MM.1S (cell line): ENCODE results near the gene PDE2A.

Experiments used
- DNase-seq: peaks from one replicate; pipeline ENCODE4 v3.0.0-alpha.2; 2015
- H2AFZ ChIP-seq: fragments of 300-600 bp; sonication (generic); 2 replicates; pipeline ENCODE4 v1.6.0; 2016; ENCODE audit warnings: antibody characterized with exemption, low read length
- H3F3A ChIP-seq: fragments of 300-600 bp; sonication (generic); 2 replicates; pipeline ENCODE4 v1.6.1; 2016; ENCODE audit warnings: mild to moderate bottlenecking, antibody characterized with exemption, low read length, moderate library complexity, mixed read lengths; ENCODE audit not compliant: insufficient read depth
- H3K27ac ChIP-seq: fragments of 300-600 bp; sonication (generic); 2 replicates; pipeline ENCODE4 v1.5.1; 2016; ENCODE audit warnings: mild to moderate bottlenecking, low read length
- H3K27me3 ChIP-seq: fragments of 300-600 bp; sonication (generic); replicated peaks from 2 replicates; pipeline ENCODE4 v1.6.0; 2016; ENCODE audit warnings: low read length; ENCODE audit not compliant: insufficient read depth
- H3K36me3 ChIP-seq: fragments of 300-600 bp; sonication (generic); replicated peaks from 2 replicates; pipeline ENCODE4 v1.6.1; 2016; ENCODE audit warnings: mild to moderate bottlenecking, low read length, mixed read lengths; ENCODE audit not compliant: insufficient read depth
- H3K4me1 ChIP-seq: fragments of 300-600 bp; sonication (generic); 2 replicates; pipeline ENCODE4 v1.6.1; 2016; ENCODE audit warnings: low read length, mixed read lengths
- H3K4me2 ChIP-seq: fragments of 300-600 bp; sonication (generic); 2 replicates; pipeline ENCODE4 v1.6.0; 2016; ENCODE audit warnings: low read depth, low read length
- H3K4me3 ChIP-seq: fragments of 300-600 bp; sonication (generic); 2 replicates; pipeline ENCODE4 v1.5.1; 2016; ENCODE audit warnings: low read length, mixed read lengths
- H3K79me2 ChIP-seq: fragments of 300-600 bp; sonication (generic); 2 replicates; pipeline ENCODE4 v1.6.1; 2016; ENCODE audit warnings: mixed run types, low read length, mixed read lengths
- H3K9ac ChIP-seq: fragments of 300-600 bp; sonication (generic); 2 replicates; pipeline ENCODE4 v1.6.1; 2016; ENCODE audit warnings: low read length, mixed read lengths
- H3K9me2 ChIP-seq: fragments of 300-600 bp; sonication (generic); replicated peaks from 2 replicates; pipeline ENCODE4 v1.6.1; 2016; ENCODE audit warnings: mild to moderate bottlenecking, low read length, mixed read lengths; ENCODE audit not compliant: insufficient read depth
- H3K9me3 ChIP-seq: fragments of 300-600 bp; sonication (generic); replicated peaks from 2 replicates; pipeline ENCODE4 v1.6.1; 2016; ENCODE audit warnings: mild to moderate bottlenecking, low read length, mixed read lengths; ENCODE audit not compliant: insufficient read depth
- H4K20me1 ChIP-seq: fragments of 300-600 bp; sonication (generic); 2 replicates; pipeline ENCODE4 v1.6.1; 2016; ENCODE audit warnings: mild to moderate bottlenecking, low read length, moderate library complexity, mixed read lengths; ENCODE audit not compliant: insufficient read depth
- CTCF ChIP-seq: fragments of 300-600 bp; sonication (generic); IDR thresholded peaks from 2 replicates; pipeline ENCODE4 v1.5.1; 2016; ENCODE audit warnings: antibody characterized with exemption, low read length, mixed read lengths
- EZH2 ChIP-seq: fragments of 300-600 bp; sonication (generic); optimal IDR thresholded peaks from 2 replicates; pipeline ENCODE3; 2017; ENCODE audit warnings: low read depth, mild to moderate bottlenecking, antibody characterized with exemption, low read length, mixed read lengths
- EZH2phosphoT487 ChIP-seq: fragments of 300-600 bp; sonication (generic); IDR thresholded peaks from 2 replicates; pipeline ENCODE4 v1.6.1; 2018; ENCODE audit warnings: antibody characterized with exemption, low read length

PDE2A gene

DNA sequence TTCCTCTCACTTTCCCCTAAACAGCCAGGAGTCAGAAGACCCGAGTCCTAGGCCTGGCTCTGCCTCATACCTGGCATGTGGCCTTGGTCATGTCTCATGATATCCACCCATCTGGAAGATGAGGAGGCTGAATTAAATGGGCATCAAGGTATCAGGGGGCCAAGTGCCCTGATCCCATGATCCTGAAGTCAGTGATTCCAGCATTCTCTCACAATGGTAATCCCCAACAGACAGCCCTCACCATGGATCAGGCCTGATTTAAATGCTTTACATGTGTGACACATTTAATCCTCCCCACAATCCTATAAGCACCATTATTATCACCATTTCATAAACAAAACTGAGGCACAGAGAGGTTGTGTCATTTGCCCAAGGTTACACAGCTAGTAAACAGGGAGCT is 70.0 kb downstream of the PDE2A start:
- peaks cover 65% of the 10 kb centered on the region for H3K27me3 ChIP-seq
- no peak for TF ChIP-seq CTCF
- no peak for TF ChIP-seq EZH2phosphoT487
- H3F3A ChIP-seq, result no peaks in the 10 kb centered on the region
- H3K4me2 ChIP-seq, result no peak overlapping the region
- no peak overlapping the region for H3K4me3 ChIP-seq
- H3K4me1 ChIP-seq, result no peaks in the 10 kb centered on the region
- H3K9me2 ChIP-seq, result no peaks in the 10 kb centered on the region
- H3K36me3 ChIP-seq, result no peaks in the 10 kb centered on the region
- no peak overlapping the region for H2AFZ ChIP-seq
- DNase-seq, result no peak
- no peak overlapping the region for H3K27ac ChIP-seq
- H3K79me2 ChIP-seq, result no peaks in the 10 kb centered on the region
- H4K20me1 ChIP-seq, result no peaks in the 10 kb centered on the region
- H3K9ac ChIP-seq, result no peak overlapping the region
- H3K9me3 ChIP-seq, result no peaks in the 10 kb centered on the region

DNA sequence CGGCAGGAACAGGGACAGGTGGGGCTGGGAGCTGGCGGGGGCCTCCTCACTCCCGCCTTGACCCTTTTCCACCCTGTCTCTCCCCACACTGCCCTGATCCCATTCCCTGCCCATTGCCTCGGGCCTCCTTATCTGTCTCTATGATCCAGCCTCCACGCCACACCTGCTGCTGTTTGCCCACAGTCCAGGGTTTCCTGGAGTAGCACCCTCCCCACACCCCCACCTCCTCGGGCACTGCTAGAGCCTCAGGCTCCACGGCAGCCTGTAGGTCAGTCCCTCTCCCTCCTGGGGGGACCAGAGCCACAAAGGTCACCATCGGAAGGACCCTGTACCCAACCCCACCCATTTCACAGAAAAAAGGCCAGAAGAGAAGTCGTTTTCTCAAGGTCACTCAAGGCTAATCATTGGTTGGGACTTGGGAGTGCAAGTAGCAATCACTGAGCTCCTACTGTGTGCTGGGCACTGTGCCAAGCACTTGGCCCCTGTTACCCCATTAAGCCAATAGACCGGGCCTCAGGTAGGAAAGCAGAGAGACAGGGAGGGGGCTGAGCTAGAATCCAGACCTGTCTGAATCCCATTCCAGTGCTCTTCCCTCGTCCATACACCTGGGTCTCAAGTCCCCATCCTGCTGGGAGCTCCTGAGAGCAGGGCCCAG is 71.8 kb downstream of the PDE2A start:
- H3K79me2 ChIP-seq, result no peaks in the 10 kb centered on the region
- no peaks in the 10 kb centered on the region for H3K9me2 ChIP-seq
- no peak for DNase-seq
- no peak overlapping the region for H3K4me2 ChIP-seq
- H3K4me1 ChIP-seq, result no peaks in the 10 kb centered on the region
- TF ChIP-seq CTCF, result no peak
- no peak for TF ChIP-seq EZH2phosphoT487
- TF ChIP-seq EZH2, result no peak
- no peaks in the 10 kb centered on the region for H3K36me3 ChIP-seq
- no peak overlapping the region for H2AFZ ChIP-seq
- peaks cover 63% of the 10 kb centered on the region for H3K27me3 ChIP-seq
- no peaks in the 10 kb centered on the region for H4K20me1 ChIP-seq
- no peak overlapping the region for H3K4me3 ChIP-seq
- H3K27ac ChIP-seq, result no peak overlapping the region
- no peak overlapping the region for H3K9ac ChIP-seq
- H3F3A ChIP-seq, result no peaks in the 10 kb centered on the region
- H3K9me3 ChIP-seq, result no peaks in the 10 kb centered on the region

- H3K4me3 ChIP-seq, result no peak overlapping the region
- H3K4me1 ChIP-seq, result no peaks in the 10 kb centered on the region
- H2AFZ ChIP-seq, result no peak overlapping the region
- H3K36me3 ChIP-seq, result no peaks in the 10 kb centered on the region
- no peak overlapping the region for H3K27ac ChIP-seq
- H3K9me3 ChIP-seq, result no peaks in the 10 kb centered on the region
- no peak for TF ChIP-seq EZH2phosphoT487
- TF ChIP-seq EZH2, result no peak
- TF ChIP-seq CTCF, result no peak
- no peak overlapping the region for H3K4me2 ChIP-seq
- no peaks in the 10 kb centered on the region for H3K9me2 ChIP-seq
- no peak for DNase-seq
- H4K20me1 ChIP-seq, result no peaks in the 10 kb centered on the region
- peaks cover 55% of the 10 kb centered on the region for H3K27me3 ChIP-seq
- no peaks in the 10 kb centered on the region for H3F3A ChIP-seq
- no peak overlapping the region for H3K9ac ChIP-seq
- H3K79me2 ChIP-seq, result no peaks in the 10 kb centered on the region
Observed at GRCh38 chr11:72600557-72600956, 73.7 kb downstream of the PDE2A start.
